ENCODE results near the gene FCN2. TPM values are rescaled to one million over a fixed set of nuclear protein-coding genes. Genes with fewer than 3 reads are reported as not detected.

The FCN2 gene
- total and polyA plus RNA-seq, 4 donors: 0.20 to 0.22 TPM; not detected in 2

- ATAC-seq (ENCODE audit: insufficient read depth, low FRiP score) (no peak), DNase-seq (no peak)
- H3K27ac ChIP-seq (ENCODE audit: low read depth in 1 of 2, low read length in 1 of 2): no peak overlapping the region
- no peaks in the 10 kb centered on the region for H3K4me1 ChIP-seq (ENCODE audit: control insufficient read depth in 5 of 5, insufficient read depth in 5 of 5, low read length in 5 of 5)
- no peak overlapping the region for H3K9ac ChIP-seq (ENCODE audit: insufficient read depth in 1 of 2, low read length in 2 of 2)
- peaks cover 0 to 6% (median 0%) of the 10 kb centered on the region in 4 donors for H3K9me3 ChIP-seq (ENCODE audit: control insufficient read depth in 4 of 4, insufficient read depth in 3 of 4, low read length in 3 of 4)
- no peaks in the 10 kb centered on the region for H3K27me3 ChIP-seq (ENCODE audit: control insufficient read depth in 3 of 3, insufficient read depth in 3 of 3, low read length in 2 of 3)
- no peaks in the 10 kb centered on the region for H3K36me3 ChIP-seq (ENCODE audit: control insufficient read depth in 4 of 4, insufficient read depth in 4 of 4, low read length in 4 of 4)
- 67 to 85% methylated on average over 11 of the region's 11 CpGs for WGBS, 2 donors
- H3K4me3 ChIP-seq: no peak overlapping the region
- no peak for TF ChIP-seq CTCF (IDR thresholded peaks at IDR 0.05; ENCODE audit: control extremely low read depth, extremely low read depth)
These were observed 22.4 kb upstream of the FCN2 start for GRCh38 chr9:134858051-134858841.

GRCh38 chr9:134860510-134860909, 20.1 kb upstream of the FCN2 start:
- Histone ChIP-seq H3K9me3 (ENCODE audit: control insufficient read depth in 4 of 4, insufficient read depth in 3 of 4, low read length in 3 of 4) (peaks cover 0 to 6% (median 0%) of the 10 kb centered on the region in 4 donors), H3K4me1 (ENCODE audit: control insufficient read depth in 5 of 5, insufficient read depth in 5 of 5, low read length in 5 of 5) (peaks cover 0 to 4% (median 0%) of the 10 kb centered on the region in 5 donors), H3K4me3 (no peak overlapping the region), H3K36me3 (ENCODE audit: control insufficient read depth in 4 of 4, insufficient read depth in 4 of 4, low read length in 4 of 4) (no peaks in the 10 kb centered on the region), H3K9ac (ENCODE audit: insufficient read depth in 1 of 2, low read length in 2 of 2) (no peak overlapping the region), H3K27me3 (ENCODE audit: control insufficient read depth in 3 of 3, insufficient read depth in 3 of 3, low read length in 2 of 3) (no peaks in the 10 kb centered on the region), H3K27ac (ENCODE audit: low read depth in 1 of 2, low read length in 1 of 2) (no peak overlapping the region)
- DNase-seq (peak in 2 of 3 donors; percentile 32 to 44), ATAC-seq (ENCODE audit: insufficient read depth, low FRiP score) (no peak)
- TF ChIP-seq CTCF (IDR thresholded peaks at IDR 0.05; ENCODE audit: control extremely low read depth, extremely low read depth): no peak
- WGBS, 2 donors: 70 to 91% methylated on average over 13 of the region's 13 CpGs

- Histone ChIP-seq H3K27me3 (ENCODE audit: control insufficient read depth in 3 of 3, insufficient read depth in 3 of 3, low read length in 2 of 3) (no peaks in the 10 kb centered on the region), H3K9ac (ENCODE audit: insufficient read depth in 1 of 2, low read length in 2 of 2) (no peak overlapping the region), H3K36me3 (ENCODE audit: control insufficient read depth in 4 of 4, insufficient read depth in 4 of 4, low read length in 4 of 4) (no peaks in the 10 kb centered on the region), H3K4me1 (ENCODE audit: control insufficient read depth in 5 of 5, insufficient read depth in 5 of 5, low read length in 5 of 5) (peaks cover 0 to 4% (median 0%) of the 10 kb centered on the region in 5 donors), H3K9me3 (ENCODE audit: control insufficient read depth in 4 of 4, insufficient read depth in 3 of 4, low read length in 3 of 4) (peaks cover 0 to 6% (median 0%) of the 10 kb centered on the region in 4 donors), H3K27ac (ENCODE audit: low read depth in 1 of 2, low read length in 1 of 2) (no peak overlapping the region), H3K4me3 (no peak overlapping the region)
- ATAC-seq (ENCODE audit: insufficient read depth, low FRiP score) (no peak), DNase-seq (no peak)
- TF ChIP-seq CTCF (IDR thresholded peaks at IDR 0.05; ENCODE audit: control extremely low read depth, extremely low read depth): no peak
- WGBS, 2 donors: 83 to 93% methylated on average over 17 of the region's 17 CpGs
These were observed 18.8 kb upstream of the FCN2 start for GRCh38 chr9:134861595-134862334.

Measured in lung (tissue), 12 donors.